ENCODE results near the gene RGS3. TPM values are rescaled to one million over a fixed set of nuclear protein-coding genes. Genes with fewer than 3 reads are reported as not detected.

The RGS3 gene
- total and polyA plus RNA-seq, 10 of the 15 experiments (the other 5 are each of a cell fraction or from before 2014, with no cell fraction given) = 2.9 to 138 (median 28.8) TPM

DNA sequence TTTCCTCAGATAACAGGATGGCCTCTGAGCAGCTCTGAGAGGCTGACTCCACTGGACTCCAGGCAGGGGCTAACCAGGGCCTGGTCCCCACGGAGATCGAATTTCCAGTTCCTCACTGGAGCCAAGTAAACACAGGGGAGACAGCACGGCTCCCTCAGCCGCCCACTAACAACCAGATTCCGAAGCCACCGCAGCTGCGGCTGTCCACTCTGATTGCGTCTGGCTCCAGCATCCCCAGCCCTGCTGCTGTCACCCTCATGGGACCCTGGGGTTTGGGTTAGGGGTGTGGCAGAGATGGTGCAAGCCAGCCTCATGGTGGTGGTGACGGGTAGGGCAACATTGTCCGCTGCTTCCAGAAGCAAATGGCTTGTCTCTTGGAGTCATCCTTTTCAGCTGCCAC, 172.6 kb downstream of the RGS3 start:
- no peaks in the 10 kb centered on the region for H3K79me2 ChIP-seq (ENCODE audit: control insufficient read depth, insufficient read depth, low read length)
- no TSS peak for BruUV-seq (replicated peaks)
- H3K36me3 ChIP-seq (ENCODE audit: control insufficient read depth in 2 of 2, insufficient read depth in 2 of 2, low read length in 1 of 2) = no peaks in the 10 kb centered on the region
- in situ Hi-C loops (cut with MboI) = no loop called here
- FAIRE-seq (no peak), DNase-seq (ENCODE audit: low read depth, low spot score) (no peak), ATAC-seq (no peak)
- 58% methylated on average over 10 of the region's 10 CpGs for WGBS (ENCODE audit: insufficient coverage, insufficient replicate concordance, low lambda C conversion rate, missing lambda C conversion rate)
- H3K27ac ChIP-seq (ENCODE audit: control insufficient read depth, insufficient read depth) = no peak overlapping the region
- no peak overlapping the region for H3K4me2 ChIP-seq (ENCODE audit: control insufficient read depth, insufficient read depth)
- ChIA-PET RAD21 (ENCODE audit: unreplicated experiment) (interaction anchor here (0.8 kb wide), 1 partner anchor 21 kb away, joined by 3 read pairs; no protein-coding TSS in a partner anchor), CTCF (interaction anchor here (0.9 to 1.7 kb wide), 2 partner anchors 14 to 20 kb away, joined by 3 to 5 read pairs; no protein-coding TSS in a partner anchor), POLR2A (no interaction called here), SMC1A (ENCODE audit: uncharacterized antibody, unreplicated experiment) (interaction anchor here (1.2 to 2.4 kb wide), 2 partner anchors 19 to 22 kb away, joined by 3 to 8 read pairs; no protein-coding TSS in a partner anchor)
- intact Hi-C loops (cut with micrococcal nuclease; ENCODE audit: unreplicated experiment) = no loop called here
- H3K9me3 ChIP-seq (replicated peaks; ENCODE audit: control insufficient read depth, insufficient read depth, low read length) = no peaks in the 10 kb centered on the region
- H3K4me3 ChIP-seq = no peak overlapping the region
- no peak overlapping the region for H3K9ac ChIP-seq (ENCODE audit: control insufficient read depth, insufficient read depth, low read length)
- H2AFZ ChIP-seq (ENCODE audit: control insufficient read depth, low read depth, low read length) = no peak overlapping the region
- H4K20me1 ChIP-seq (ENCODE audit: control insufficient read depth, insufficient read depth) = no peaks in the 10 kb centered on the region
- no peaks in the 10 kb centered on the region for H3K4me1 ChIP-seq (ENCODE audit: control insufficient read depth, insufficient read depth, low read length)
- H3K27me3 ChIP-seq (replicated peaks in 1 of 2; ENCODE audit: control insufficient read depth in 2 of 2, insufficient read depth in 2 of 2, low read length in 1 of 2) = no peaks in the 10 kb centered on the region; a peak in 1 of 4 replicates
- no peak for TF ChIP-seq MXI1 (IDR thresholded peaks at IDR 0.05; ENCODE audit: low read depth, low read length)
- no peak for TF ChIP-seq KAT2A (conservative IDR thresholded peaks at IDR 0.05; ENCODE audit: control insufficient read depth, low read depth, low read length)
- TF ChIP-seq, protein P1, sequence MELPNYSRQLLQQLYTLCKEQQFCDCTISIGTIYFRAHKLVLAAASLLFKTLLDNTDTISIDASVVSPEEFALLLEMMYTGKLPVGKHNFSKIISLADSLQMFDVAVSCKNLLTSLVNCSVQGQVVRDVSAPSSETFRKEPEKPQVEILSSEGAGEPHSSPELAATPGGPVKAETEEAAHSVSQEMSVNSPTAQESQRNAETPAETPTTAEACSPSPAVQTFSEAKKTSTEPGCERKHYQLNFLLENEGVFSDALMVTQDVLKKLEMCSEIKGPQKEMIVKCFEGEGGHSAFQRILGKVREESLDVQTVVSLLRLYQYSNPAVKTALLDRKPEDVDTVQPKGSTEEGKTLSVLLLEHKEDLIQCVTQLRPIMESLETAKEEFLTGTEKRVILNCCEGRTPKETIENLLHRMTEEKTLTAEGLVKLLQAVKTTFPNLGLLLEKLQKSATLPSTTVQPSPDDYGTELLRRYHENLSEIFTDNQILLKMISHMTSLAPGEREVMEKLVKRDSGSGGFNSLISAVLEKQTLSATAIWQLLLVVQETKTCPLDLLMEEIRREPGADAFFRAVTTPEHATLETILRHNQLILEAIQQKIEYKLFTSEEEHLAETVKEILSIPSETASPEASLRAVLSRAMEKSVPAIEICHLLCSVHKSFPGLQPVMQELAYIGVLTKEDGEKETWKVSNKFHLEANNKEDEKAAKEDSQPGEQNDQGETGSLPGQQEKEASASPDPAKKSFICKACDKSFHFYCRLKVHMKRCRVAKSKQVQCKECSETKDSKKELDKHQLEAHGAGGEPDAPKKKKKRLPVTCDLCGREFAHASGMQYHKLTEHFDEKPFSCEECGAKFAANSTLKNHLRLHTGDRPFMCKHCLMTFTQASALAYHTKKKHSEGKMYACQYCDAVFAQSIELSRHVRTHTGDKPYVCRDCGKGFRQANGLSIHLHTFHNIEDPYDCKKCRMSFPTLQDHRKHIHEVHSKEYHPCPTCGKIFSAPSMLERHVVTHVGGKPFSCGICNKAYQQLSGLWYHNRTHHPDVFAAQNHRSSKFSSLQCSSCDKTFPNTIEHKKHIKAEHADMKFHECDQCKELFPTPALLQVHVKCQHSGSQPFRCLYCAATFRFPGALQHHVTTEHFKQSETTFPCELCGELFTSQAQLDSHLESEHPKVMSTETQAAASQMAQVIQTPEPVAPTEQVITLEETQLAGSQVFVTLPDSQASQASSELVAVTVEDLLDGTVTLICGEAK (IDR thresholded peaks at IDR 0.05; ENCODE audit: borderline replicate concordance) = no peak
- no peak for TF ChIP-seq SMARCA5 (IDR thresholded peaks at IDR 0.05)
- TF ChIP-seq NFIC (IDR thresholded peaks at IDR 0.05; ENCODE audit: low read depth, low read length) = no peak
- TF ChIP-seq, protein P2, sequence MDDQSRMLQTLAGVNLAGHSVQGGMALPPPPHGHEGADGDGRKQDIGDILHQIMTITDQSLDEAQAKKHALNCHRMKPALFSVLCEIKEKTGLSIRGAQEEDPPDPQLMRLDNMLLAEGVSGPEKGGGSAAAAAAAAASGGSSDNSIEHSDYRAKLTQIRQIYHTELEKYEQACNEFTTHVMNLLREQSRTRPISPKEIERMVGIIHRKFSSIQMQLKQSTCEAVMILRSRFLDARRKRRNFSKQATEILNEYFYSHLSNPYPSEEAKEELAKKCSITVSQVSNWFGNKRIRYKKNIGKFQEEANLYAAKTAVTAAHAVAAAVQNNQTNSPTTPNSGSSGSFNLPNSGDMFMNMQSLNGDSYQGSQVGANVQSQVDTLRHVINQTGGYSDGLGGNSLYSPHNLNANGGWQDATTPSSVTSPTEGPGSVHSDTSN (IDR thresholded peaks at IDR 0.05; ENCODE audit: insufficient replicate concordance, low read depth, low read length) = no peak
- no peak for TF ChIP-seq NR2F1 (conservative IDR thresholded peaks at IDR 0.05)
- TF ChIP-seq NFYB (IDR thresholded peaks at IDR 0.05; ENCODE audit: insufficient read depth, low read depth, low read length) = no peak
- TF ChIP-seq IKZF2 (IDR thresholded peaks at IDR 0.05) = no peak
- no peak for TF ChIP-seq HDAC6 (IDR thresholded peaks at IDR 0.05; ENCODE audit: unreplicated experiment)
- TF ChIP-seq ESRRA (IDR thresholded peaks at IDR 0.05; ENCODE audit: low read length) = no peak
- TF ChIP-seq, protein P3, sequence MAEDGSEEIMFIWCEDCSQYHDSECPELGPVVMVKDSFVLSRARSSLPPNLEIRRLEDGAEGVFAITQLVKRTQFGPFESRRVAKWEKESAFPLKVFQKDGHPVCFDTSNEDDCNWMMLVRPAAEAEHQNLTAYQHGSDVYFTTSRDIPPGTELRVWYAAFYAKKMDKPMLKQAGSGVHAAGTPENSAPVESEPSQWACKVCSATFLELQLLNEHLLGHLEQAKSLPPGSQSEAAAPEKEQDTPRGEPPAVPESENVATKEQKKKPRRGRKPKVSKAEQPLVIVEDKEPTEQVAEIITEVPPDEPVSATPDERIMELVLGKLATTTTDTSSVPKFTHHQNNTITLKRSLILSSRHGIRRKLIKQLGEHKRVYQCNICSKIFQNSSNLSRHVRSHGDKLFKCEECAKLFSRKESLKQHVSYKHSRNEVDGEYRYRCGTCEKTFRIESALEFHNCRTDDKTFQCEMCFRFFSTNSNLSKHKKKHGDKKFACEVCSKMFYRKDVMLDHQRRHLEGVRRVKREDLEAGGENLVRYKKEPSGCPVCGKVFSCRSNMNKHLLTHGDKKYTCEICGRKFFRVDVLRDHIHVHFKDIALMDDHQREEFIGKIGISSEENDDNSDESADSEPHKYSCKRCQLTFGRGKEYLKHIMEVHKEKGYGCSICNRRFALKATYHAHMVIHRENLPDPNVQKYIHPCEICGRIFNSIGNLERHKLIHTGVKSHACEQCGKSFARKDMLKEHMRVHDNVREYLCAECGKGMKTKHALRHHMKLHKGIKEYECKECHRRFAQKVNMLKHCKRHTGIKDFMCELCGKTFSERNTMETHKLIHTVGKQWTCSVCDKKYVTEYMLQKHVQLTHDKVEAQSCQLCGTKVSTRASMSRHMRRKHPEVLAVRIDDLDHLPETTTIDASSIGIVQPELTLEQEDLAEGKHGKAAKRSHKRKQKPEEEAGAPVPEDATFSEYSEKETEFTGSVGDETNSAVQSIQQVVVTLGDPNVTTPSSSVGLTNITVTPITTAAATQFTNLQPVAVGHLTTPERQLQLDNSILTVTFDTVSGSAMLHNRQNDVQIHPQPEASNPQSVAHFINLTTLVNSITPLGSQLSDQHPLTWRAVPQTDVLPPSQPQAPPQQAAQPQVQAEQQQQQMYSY (CRISPR knock-in tag; IDR thresholded peaks at IDR 0.05) = no peak
- TF ChIP-seq, protein P4, sequence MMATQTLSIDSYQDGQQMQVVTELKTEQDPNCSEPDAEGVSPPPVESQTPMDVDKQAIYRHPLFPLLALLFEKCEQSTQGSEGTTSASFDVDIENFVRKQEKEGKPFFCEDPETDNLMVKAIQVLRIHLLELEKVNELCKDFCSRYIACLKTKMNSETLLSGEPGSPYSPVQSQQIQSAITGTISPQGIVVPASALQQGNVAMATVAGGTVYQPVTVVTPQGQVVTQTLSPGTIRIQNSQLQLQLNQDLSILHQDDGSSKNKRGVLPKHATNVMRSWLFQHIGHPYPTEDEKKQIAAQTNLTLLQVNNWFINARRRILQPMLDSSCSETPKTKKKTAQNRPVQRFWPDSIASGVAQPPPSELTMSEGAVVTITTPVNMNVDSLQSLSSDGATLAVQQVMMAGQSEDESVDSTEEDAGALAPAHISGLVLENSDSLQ (IDR thresholded peaks at IDR 0.05) = no peak
- no peak for TF ChIP-seq ZNF274 (IDR thresholded peaks at IDR 0.05; ENCODE audit: insufficient read depth, insufficient read length)
- TF ChIP-seq BACH1 (IDR thresholded peaks at IDR 0.05; ENCODE audit: borderline replicate concordance) = no peak

All from GM12878 (cell line).